Mononuclear cell (primary cell): ENCODE data around the gene LEF1. TPM values are rescaled to one million over a fixed set of nuclear protein-coding genes. Genes with fewer than 3 reads are reported as not detected.
"Not testable (repeated sequence)": the region's sequence is repeated elsewhere in the genome, so short reads cannot be mapped to it uniquely, and the experiment has no call there.

Experiments
- H3K27me3 ChIP-seq: 2 replicates; pipeline ENCODE4 v1.6.0; 2011; ENCODE audit warnings: low read length, control low read depth; ENCODE audit not compliant: insufficient read depth
- H3K4me1 ChIP-seq: 2 replicates; pipeline ENCODE4 v1.5.1; 2011; ENCODE audit warnings: mild to moderate bottlenecking, low read length, control low read depth; ENCODE audit not compliant: insufficient read depth
- H3K4me3 ChIP-seq: 2 replicates; pipeline ENCODE4 v1.5.1; 2011; ENCODE audit warnings: mild to moderate bottlenecking, low read length, moderate library complexity
- H3K9me3 ChIP-seq: 2 replicates; pipeline ENCODE4 v1.5.1; 2011; ENCODE audit warnings: low read depth, mild to moderate bottlenecking, control low read depth, low read length
- total RNA-seq: library from RNA; depleted of rRNA; stranded (reverse); fragments of >200 nt; gene quantifications from one replicate; pipeline ENCODE4 v1.2.3, GENCODE V29; 2012

LEF1 gene
- total RNA-seq, 1 donor = 327 TPM

DNA sequence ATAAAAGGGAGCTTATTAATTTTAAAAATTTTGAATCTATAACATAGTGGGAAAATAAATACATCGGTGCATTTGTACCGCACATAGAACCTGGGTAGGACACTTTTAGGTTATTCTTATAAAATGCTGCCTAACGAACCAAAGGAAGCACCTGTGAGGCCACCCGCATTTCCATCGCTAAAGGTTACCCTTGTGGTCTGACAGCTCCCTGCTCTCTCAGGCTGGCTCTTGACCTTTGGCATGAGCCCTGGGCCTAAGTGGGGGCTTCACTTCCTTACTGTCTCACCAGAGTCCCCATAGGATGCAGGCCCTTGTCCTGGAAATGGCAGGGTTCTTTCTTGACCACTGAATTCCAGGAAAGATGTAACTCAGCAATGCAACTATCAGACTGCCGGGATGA lies 133.0 kb downstream of the LEF1 start:
- H3K4me3 ChIP-seq = no peak overlapping the region
- no peaks in the 10 kb centered on the region for H3K27me3 ChIP-seq
- H3K9me3 ChIP-seq = no peaks in the 10 kb centered on the region
- peaks cover 13% of the 10 kb centered on the region for H3K4me1 ChIP-seq

GRCh38 chr4:108034565-108034964 lies 134.2 kb downstream of the LEF1 start:
- H3K4me1 ChIP-seq = peaks cover 19% of the 10 kb centered on the region
- H3K27me3 ChIP-seq = no peaks in the 10 kb centered on the region
- no peaks in the 10 kb centered on the region for H3K9me3 ChIP-seq
- no peak overlapping the region for H3K4me3 ChIP-seq

GRCh38 chr4:108033348-108033747 lies 135.4 kb downstream of the LEF1 start:
- Histone ChIP-seq H3K27me3 (no peaks in the 10 kb centered on the region), H3K4me1 (peaks cover 22% of the 10 kb centered on the region), H3K9me3 (no peaks in the 10 kb centered on the region), H3K4me3 (no peak overlapping the region)

- H3K9me3 ChIP-seq = no peaks in the 10 kb centered on the region
- no peak overlapping the region for H3K4me3 ChIP-seq
- H3K4me1 ChIP-seq = peaks cover 17% of the 10 kb centered on the region
- no peaks in the 10 kb centered on the region for H3K27me3 ChIP-seq
Observed at GRCh38 chr4:108031427-108032083, 137.2 kb downstream of the LEF1 start.

GRCh38 chr4:108030332-108030731 lies 138.4 kb downstream of the LEF1 start:
- Histone ChIP-seq H3K27me3 (no peaks in the 10 kb centered on the region), H3K4me3 (no peak overlapping the region), H3K9me3 (no peaks in the 10 kb centered on the region), H3K4me1 (peaks cover 9% of the 10 kb centered on the region)

- Histone ChIP-seq H3K4me1 (peaks cover 9% of the 10 kb centered on the region), H3K4me3 (no peak overlapping the region), H3K27me3 (no peaks in the 10 kb centered on the region), H3K9me3 (no peaks in the 10 kb centered on the region)
Observed at GRCh38 chr4:108029731-108030130, 139.0 kb downstream of the LEF1 start.

GRCh38 chr4:108029016-108029720 lies 139.6 kb downstream of the LEF1 start:
- Histone ChIP-seq H3K27me3 (no peaks in the 10 kb centered on the region), H3K4me1 (peaks cover 9% of the 10 kb centered on the region), H3K4me3 (no peak overlapping the region), H3K9me3 (no peaks in the 10 kb centered on the region)

GRCh38 chr4:108024878-108025165 lies 143.9 kb downstream of the LEF1 start:
- Histone ChIP-seq H3K4me3 (no peak overlapping the region), H3K4me1 (peaks cover 5% of the 10 kb centered on the region), H3K9me3 (no peaks in the 10 kb centered on the region), H3K27me3 (no peaks in the 10 kb centered on the region)

DNA sequence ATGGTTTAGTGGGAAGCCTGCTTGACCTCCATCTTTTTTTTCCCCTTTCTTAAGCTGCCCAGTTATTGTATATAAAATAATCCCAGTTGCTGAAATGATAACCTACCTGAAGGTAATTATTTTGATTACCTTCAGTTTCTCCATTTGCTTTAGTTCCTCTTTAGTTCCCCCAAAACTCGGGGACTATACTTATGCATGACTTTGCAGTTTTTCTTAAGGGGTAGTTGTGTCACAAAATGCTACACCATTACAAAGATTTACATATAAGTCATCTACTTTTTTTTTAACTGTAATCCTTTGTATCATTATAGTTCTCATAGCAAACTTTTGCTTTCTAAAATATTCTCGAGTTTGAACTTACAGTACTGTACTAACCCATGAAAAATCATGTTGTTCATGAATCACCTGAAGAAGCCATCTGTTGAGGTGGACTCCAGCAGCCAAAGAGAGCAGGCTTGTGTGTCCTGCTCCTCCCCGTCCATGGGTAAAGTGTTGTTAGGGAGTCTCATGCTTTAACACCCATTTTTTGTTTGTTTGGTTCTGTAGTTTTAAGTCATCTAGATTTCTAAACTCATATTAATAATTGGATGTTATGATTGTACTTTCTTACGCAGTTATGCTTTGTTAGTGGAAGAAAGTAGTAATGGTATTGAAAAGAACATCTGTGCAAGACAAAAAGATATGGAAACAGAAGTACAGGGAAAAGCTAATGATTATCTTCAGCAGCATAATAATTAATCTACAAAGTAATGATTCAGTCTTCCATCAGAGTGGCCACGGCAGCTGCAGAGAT lies 144.5 kb downstream of the LEF1 start:
- Histone ChIP-seq H3K9me3 (no peaks in the 10 kb centered on the region), H3K27me3 (no peaks in the 10 kb centered on the region)

GRCh38 chr4:108018884-108019187 lies 149.9 kb downstream of the LEF1 start:
- Histone ChIP-seq H3K27me3 (no peaks in the 10 kb centered on the region), H3K9me3 (no peaks in the 10 kb centered on the region), H3K4me3 (no peak overlapping the region), H3K4me1 (no peaks in the 10 kb centered on the region)

More for the DNA sequence above, 144.5 kb downstream of the LEF1 start:
- Histone ChIP-seq H3K4me3 (no peak overlapping the region), H3K4me1 (no peaks in the 10 kb centered on the region)

DNA sequence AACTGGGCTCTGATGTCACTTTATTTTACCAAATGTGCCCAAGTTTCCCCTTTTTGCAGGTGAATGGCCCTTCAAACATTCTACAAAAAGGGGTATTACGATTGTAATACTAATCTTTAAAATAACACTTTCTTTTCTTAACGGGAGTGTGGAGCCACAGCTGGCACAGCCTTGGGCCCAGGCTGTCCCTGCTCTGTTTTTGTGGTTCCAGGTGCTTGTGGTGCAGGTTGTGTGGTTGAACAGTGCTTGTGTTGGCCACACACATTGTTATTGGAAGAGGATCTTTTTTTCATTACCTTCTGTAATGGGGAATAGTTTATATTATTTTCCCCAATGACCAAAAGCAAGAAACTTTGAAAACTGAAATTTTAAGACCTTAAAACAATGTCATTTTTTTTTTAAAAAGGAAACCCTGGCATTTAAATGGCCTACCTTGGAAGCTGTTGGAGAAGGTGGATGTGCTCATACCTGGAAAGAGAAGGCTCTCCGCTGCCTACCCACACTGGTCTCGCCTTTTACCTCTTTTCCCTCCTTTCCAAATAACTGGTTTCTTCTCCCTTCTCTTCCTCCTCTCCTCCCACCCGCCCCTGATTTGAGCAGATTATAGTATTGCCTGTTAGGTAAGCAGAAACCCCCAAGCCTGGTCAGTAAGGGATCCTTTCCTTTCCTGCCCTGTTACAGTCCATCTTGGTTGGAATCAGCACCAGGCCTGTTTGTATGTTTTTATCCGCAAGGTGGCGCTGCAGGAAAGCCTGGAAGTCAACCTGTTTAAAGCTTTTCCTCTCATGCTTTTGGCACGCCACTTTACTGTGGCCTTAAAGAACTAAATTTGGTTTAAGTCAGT lies 150.5 kb downstream of the LEF1 start:
- Histone ChIP-seq H3K27me3 (no peaks in the 10 kb centered on the region), H3K4me1 (no peaks in the 10 kb centered on the region), H3K9me3 (no peaks in the 10 kb centered on the region), H3K4me3 (no peak overlapping the region)

DNA sequence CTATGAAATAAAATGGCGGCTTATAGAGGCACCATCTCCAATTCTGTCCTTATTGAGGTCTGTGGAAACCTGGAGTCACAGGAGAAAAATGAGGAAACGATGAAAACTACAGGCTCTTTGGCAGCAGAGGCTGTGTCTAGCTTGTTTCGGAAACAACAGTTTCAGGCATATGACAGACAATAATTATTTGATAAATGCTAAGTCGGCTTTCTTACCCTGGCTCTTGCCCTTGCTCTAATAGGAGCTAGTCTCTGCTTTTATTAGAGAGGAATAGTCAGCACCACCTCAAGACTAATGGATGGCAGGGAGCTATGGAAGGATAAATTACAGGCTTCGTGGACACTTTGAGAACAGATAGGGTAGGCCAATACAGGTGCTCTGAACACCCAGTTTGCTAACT lies 154.8 kb downstream of the LEF1 start:
- Histone ChIP-seq H3K9me3 (no peaks in the 10 kb centered on the region), H3K4me1 (no peaks in the 10 kb centered on the region), H3K4me3 (no peak overlapping the region), H3K27me3 (no peaks in the 10 kb centered on the region)

DNA sequence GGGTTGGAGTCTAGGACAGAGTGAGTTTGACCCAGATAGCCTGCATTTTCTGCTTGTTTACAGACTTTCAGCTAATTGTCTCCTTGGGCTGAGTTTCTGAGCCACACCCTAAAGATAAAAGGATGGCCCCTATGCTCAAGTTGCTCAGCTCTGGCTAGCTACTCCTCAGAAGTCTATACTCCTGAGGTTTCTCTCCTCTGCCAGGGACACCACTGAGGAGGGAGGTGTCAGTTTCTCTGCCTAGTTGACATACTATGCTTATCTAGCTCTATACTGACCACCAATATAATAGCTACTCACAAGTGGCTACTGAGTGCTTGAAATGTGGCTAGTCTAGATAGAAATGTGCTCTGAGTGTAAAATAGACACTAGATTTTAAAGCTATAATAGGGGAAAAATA lies 155.4 kb downstream of the LEF1 start:
- H3K9me3 ChIP-seq = no peaks in the 10 kb centered on the region
- no peaks in the 10 kb centered on the region for H3K4me1 ChIP-seq
- H3K4me3 ChIP-seq = no peak overlapping the region
- no peaks in the 10 kb centered on the region for H3K27me3 ChIP-seq

- H3K4me3 ChIP-seq, H3K9me3 ChIP-seq, H3K4me1 ChIP-seq, H3K27me3 ChIP-seq: not testable (repeated sequence)
Observed at GRCh38 chr4:108012382-108012781, 156.3 kb downstream of the LEF1 start.

GRCh38 chr4:108010167-108010566 lies 158.6 kb downstream of the LEF1 start:
- Histone ChIP-seq H3K4me1 (no peaks in the 10 kb centered on the region), H3K27me3 (no peaks in the 10 kb centered on the region), H3K4me3 (no peak overlapping the region), H3K9me3 (no peaks in the 10 kb centered on the region)
